GM20000 (cell line): Measurements from ENCODE around the gene LONP1.

ENCODE experiments used
- DNase-seq: peaks from one replicate; pipeline ENCODE4 v3.0.0; 2012; ENCODE audit warnings: low spot score
- CTCF ChIP-seq: IDR thresholded peaks from 2 replicates; pipeline ENCODE4 v1.5.1; 2012; ENCODE audit warnings: mild to moderate bottlenecking, control low read depth; ENCODE audit errors: extremely low read depth, missing control alignments

Gene LONP1

GRCh38 chr19:5698635-5699422 is 21.1 kb downstream of the LONP1 start:
- TF ChIP-seq CTCF, result no peak
- DNase-seq, result no peak

GRCh38 chr19:5697890-5698634 is 21.9 kb downstream of the LONP1 start:
- no peak for TF ChIP-seq CTCF
- no peak for DNase-seq

GRCh38 chr19:5697022-5697889 is 22.7 kb downstream of the LONP1 start:
- TF ChIP-seq CTCF, result no peak
- no peak for DNase-seq

GRCh38 chr19:5696196-5697021 is 23.5 kb downstream of the LONP1 start:
- TF ChIP-seq CTCF, result no peak
- no peak for DNase-seq

- DNase-seq, result no peak
- no peak for TF ChIP-seq CTCF
These were observed 24.2 kb downstream of the LONP1 start for GRCh38 chr19:5695649-5696195.

- TF ChIP-seq CTCF, result no peak
- no peak for DNase-seq
These were observed 24.8 kb downstream of the LONP1 start for GRCh38 chr19:5694956-5695648.
